ENCODE measurements around the gene RWDD3.

The RWDD3 gene

DNA sequence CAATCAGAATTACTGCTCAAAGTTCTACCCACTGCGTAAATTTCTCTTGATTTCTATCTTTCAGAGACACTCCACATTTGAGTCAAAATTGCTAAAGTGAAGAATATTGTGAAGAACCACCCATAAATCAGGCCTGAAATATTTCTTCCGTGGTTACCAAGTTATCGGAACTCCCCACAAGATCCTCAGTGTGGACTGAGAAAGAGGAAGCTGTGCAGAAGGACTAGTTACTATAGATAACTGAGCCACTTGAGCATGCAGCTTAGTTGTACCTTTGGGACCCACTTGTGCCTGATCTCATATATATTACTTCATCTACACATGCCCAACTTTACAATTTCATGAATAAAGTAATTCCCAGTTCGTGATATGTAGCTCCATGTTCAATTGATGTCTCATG is 18.4 kb downstream of the RWDD3 start:
- no peak for ATAC-seq
- TF ChIP-seq BACH2 (CRISPR knock-in tag; IDR thresholded peaks at IDR 0.05; ENCODE audit: borderline replicate concordance) (no peak), CSDC2 (CRISPR knock-in tag; IDR thresholded peaks at IDR 0.05) (no peak), ZNF565 (CRISPR knock-in tag; conservative IDR thresholded peaks at IDR 0.05; ENCODE audit: low read depth) (no peak), ISL1 (CRISPR knock-in tag; IDR thresholded peaks at IDR 0.05) (no peak), ZFP30 (CRISPR knock-in tag; IDR thresholded peaks at IDR 0.05) (no peak), ZNF8 (CRISPR knock-in tag; IDR thresholded peaks at IDR 0.05) (no peak), ZC3H10 (CRISPR knock-in tag; IDR thresholded peaks at IDR 0.05) (no peak), ARNTL (CRISPR knock-in tag; IDR thresholded peaks at IDR 0.05; ENCODE audit: borderline replicate concordance, low read depth) (no peak), SNAI2 (CRISPR knock-in tag; IDR thresholded peaks at IDR 0.05) (no peak)
- TF ChIP-seq, protein P1, sequence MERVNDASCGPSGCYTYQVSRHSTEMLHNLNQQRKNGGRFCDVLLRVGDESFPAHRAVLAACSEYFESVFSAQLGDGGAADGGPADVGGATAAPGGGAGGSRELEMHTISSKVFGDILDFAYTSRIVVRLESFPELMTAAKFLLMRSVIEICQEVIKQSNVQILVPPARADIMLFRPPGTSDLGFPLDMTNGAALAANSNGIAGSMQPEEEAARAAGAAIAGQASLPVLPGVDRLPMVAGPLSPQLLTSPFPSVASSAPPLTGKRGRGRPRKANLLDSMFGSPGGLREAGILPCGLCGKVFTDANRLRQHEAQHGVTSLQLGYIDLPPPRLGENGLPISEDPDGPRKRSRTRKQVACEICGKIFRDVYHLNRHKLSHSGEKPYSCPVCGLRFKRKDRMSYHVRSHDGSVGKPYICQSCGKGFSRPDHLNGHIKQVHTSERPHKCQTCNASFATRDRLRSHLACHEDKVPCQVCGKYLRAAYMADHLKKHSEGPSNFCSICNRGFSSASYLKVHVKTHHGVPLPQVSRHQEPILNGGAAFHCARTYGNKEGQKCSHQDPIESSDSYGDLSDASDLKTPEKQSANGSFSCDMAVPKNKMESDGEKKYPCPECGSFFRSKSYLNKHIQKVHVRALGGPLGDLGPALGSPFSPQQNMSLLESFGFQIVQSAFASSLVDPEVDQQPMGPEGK (CRISPR knock-in tag; IDR thresholded peaks at IDR 0.05; ENCODE audit: borderline replicate concordance): no peak
- TF ChIP-seq, protein P2, sequence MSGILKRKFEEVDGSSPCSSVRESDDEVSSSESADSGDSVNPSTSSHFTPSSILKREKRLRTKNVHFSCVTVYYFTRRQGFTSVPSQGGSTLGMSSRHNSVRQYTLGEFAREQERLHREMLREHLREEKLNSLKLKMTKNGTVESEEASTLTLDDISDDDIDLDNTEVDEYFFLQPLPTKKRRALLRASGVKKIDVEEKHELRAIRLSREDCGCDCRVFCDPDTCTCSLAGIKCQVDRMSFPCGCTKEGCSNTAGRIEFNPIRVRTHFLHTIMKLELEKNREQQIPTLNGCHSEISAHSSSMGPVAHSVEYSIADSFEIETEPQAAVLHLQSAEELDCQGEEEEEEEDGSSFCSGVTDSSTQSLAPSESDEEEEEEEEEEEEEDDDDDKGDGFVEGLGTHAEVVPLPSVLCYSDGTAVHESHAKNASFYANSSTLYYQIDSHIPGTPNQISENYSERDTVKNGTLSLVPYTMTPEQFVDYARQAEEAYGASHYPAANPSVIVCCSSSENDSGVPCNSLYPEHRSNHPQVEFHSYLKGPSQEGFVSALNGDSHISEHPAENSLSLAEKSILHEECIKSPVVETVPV (CRISPR knock-in tag; IDR thresholded peaks at IDR 0.05): no peak
- TF ChIP-seq, protein P3, sequence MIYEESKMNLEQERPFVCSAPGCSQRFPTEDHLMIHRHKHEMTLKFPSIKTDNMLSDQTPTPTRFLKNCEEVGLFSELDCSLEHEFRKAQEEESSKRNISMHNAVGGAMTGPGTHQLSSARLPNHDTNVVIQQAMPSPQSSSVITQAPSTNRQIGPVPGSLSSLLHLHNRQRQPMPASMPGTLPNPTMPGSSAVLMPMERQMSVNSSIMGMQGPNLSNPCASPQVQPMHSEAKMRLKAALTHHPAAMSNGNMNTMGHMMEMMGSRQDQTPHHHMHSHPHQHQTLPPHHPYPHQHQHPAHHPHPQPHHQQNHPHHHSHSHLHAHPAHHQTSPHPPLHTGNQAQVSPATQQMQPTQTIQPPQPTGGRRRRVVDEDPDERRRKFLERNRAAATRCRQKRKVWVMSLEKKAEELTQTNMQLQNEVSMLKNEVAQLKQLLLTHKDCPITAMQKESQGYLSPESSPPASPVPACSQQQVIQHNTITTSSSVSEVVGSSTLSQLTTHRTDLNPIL (CRISPR knock-in tag; IDR thresholded peaks at IDR 0.05; ENCODE audit: low read depth): no peak

DNA sequence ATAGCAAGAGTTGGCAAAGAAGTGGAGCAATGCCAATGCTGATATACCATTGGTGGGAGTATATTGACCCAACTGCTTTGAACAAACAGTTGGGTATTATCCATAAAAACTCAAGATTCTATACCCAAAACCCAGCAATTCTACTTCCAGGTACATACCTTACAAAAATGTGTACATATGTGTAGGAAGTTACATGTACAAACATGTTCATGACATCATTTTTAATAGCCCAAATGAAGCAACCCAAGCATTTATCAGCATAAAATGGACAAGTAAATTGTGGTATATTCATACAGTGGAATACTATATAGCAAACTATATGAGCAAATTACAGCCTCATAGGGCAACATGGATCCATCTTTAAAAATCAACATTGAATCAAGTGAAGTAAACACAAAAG is 20.9 kb downstream of the RWDD3 start:
- ATAC-seq: no peak
- TF ChIP-seq TCF4 (CRISPR knock-in tag; IDR thresholded peaks at IDR 0.05; ENCODE audit: borderline replicate concordance) (no peak), ZNF8 (CRISPR knock-in tag; IDR thresholded peaks at IDR 0.05) (peak; percentile 31; the same call in 1 of the 2 replicates), PPARA (CRISPR knock-in tag; IDR thresholded peaks at IDR 0.05; ENCODE audit: borderline replicate concordance) (no peak)

DNA sequence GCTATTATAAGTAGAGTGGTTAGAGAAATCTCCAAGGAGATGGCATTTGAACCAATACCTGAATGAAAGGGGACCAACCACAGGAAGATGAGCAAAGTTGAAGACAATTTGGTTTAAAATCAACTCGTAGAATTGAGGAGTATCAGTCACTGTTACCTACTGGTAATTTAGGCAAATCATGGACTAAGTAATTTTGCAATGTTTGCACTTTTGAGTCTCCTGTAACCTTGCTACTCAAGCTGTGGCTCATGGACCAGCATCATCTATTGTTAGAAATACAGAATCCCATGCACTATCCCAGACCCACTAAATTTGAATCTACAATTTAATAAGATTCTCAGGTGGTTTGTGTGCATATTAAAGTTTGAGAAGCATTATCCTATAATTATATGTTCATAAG is 21.8 kb downstream of the RWDD3 start:
- ATAC-seq: no peak
- TF ChIP-seq BACH2 (CRISPR knock-in tag; IDR thresholded peaks at IDR 0.05; ENCODE audit: borderline replicate concordance) (no peak), ZFP3 (CRISPR knock-in tag; IDR thresholded peaks at IDR 0.05) (no peak), CSDC2 (CRISPR knock-in tag; IDR thresholded peaks at IDR 0.05) (no peak)
- TF ChIP-seq, protein P2 (CRISPR knock-in tag; IDR thresholded peaks at IDR 0.05): no peak

DNA sequence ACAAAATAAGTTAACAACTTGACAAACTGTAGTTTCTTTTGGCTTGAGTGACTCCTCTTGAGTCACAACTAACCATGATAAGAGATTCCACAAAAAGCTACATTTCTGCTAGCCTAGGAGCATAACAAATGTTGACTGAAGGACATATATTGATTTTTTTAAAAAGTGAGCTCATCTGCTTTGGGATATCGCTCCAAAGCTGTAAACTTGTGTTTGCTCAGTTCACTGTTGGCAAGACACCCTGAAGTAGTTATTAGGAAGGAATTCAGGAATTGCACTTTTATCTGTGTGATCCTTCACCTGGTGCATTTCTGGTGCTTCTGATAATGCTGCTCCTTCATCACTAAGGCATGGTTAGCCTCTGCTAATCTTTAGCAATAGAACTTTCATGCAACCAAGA is 23.7 kb downstream of the RWDD3 start:
- TF ChIP-seq GLIS3 (CRISPR knock-in tag; IDR thresholded peaks at IDR 0.05): no peak
- TF ChIP-seq ZFP3 (CRISPR knock-in tag; IDR thresholded peaks at IDR 0.05): no peak
- TF ChIP-seq, protein P3 (CRISPR knock-in tag; IDR thresholded peaks at IDR 0.05; ENCODE audit: low read depth): no peak
- no peak for TF ChIP-seq ZC3H10 (CRISPR knock-in tag; IDR thresholded peaks at IDR 0.05)
- TF ChIP-seq, protein P4, sequence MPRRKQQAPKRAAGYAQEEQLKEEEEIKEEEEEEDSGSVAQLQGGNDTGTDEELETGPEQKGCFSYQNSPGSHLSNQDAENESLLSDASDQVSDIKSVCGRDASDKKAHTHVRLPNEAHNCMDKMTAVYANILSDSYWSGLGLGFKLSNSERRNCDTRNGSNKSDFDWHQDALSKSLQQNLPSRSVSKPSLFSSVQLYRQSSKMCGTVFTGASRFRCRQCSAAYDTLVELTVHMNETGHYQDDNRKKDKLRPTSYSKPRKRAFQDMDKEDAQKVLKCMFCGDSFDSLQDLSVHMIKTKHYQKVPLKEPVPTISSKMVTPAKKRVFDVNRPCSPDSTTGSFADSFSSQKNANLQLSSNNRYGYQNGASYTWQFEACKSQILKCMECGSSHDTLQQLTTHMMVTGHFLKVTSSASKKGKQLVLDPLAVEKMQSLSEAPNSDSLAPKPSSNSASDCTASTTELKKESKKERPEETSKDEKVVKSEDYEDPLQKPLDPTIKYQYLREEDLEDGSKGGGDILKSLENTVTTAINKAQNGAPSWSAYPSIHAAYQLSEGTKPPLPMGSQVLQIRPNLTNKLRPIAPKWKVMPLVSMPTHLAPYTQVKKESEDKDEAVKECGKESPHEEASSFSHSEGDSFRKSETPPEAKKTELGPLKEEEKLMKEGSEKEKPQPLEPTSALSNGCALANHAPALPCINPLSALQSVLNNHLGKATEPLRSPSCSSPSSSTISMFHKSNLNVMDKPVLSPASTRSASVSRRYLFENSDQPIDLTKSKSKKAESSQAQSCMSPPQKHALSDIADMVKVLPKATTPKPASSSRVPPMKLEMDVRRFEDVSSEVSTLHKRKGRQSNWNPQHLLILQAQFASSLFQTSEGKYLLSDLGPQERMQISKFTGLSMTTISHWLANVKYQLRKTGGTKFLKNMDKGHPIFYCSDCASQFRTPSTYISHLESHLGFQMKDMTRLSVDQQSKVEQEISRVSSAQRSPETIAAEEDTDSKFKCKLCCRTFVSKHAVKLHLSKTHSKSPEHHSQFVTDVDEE (CRISPR knock-in tag; IDR thresholded peaks at IDR 0.05): no peak
- no peak for TF ChIP-seq SNAI2 (CRISPR knock-in tag; IDR thresholded peaks at IDR 0.05)
- no peak for TF ChIP-seq ZNF8 (CRISPR knock-in tag; IDR thresholded peaks at IDR 0.05)
- no peak for TF ChIP-seq OSR1 (CRISPR knock-in tag; IDR thresholded peaks at IDR 0.05)
- no peak for TF ChIP-seq CSDC2 (CRISPR knock-in tag; IDR thresholded peaks at IDR 0.05)
- TF ChIP-seq, protein P1 (CRISPR knock-in tag; IDR thresholded peaks at IDR 0.05; ENCODE audit: borderline replicate concordance): no peak
- TF ChIP-seq TCF4 (CRISPR knock-in tag; IDR thresholded peaks at IDR 0.05; ENCODE audit: borderline replicate concordance): no peak
- TF ChIP-seq, protein P5, sequence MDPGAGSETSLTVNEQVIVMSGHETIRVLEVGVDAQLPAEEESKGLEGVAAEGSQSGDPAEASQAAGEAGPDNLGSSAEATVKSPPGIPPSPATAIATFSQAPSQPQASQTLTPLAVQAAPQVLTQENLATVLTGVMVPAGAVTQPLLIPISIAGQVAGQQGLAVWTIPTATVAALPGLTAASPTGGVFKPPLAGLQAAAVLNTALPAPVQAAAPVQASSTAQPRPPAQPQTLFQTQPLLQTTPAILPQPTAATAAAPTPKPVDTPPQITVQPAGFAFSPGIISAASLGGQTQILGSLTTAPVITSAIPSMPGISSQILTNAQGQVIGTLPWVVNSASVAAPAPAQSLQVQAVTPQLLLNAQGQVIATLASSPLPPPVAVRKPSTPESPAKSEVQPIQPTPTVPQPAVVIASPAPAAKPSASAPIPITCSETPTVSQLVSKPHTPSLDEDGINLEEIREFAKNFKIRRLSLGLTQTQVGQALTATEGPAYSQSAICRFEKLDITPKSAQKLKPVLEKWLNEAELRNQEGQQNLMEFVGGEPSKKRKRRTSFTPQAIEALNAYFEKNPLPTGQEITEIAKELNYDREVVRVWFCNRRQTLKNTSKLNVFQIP (CRISPR knock-in tag; IDR thresholded peaks at IDR 0.05; ENCODE audit: borderline replicate concordance, low read depth): no peak
- no peak for TF ChIP-seq ZNF565 (CRISPR knock-in tag; conservative IDR thresholded peaks at IDR 0.05; ENCODE audit: low read depth)
- TF ChIP-seq ARNTL (CRISPR knock-in tag; IDR thresholded peaks at IDR 0.05; ENCODE audit: borderline replicate concordance, low read depth): no peak
- no peak for TF ChIP-seq RARB (CRISPR knock-in tag; IDR thresholded peaks at IDR 0.05)
- TF ChIP-seq BACH2 (CRISPR knock-in tag; IDR thresholded peaks at IDR 0.05; ENCODE audit: borderline replicate concordance): no peak
- no peak for TF ChIP-seq PPARA (CRISPR knock-in tag; IDR thresholded peaks at IDR 0.05; ENCODE audit: borderline replicate concordance)
- ATAC-seq: no peak

Measured in SK-N-SH treated with all-trans-retinoic acid at 6 μM for 48 hours (cell line).